ENCODE data around the gene SEPTIN7. TPM values are rescaled to one million over a fixed set of nuclear protein-coding genes. Genes with fewer than 3 reads are reported as not detected.
"Not testable (repeated sequence)": the region's sequence is repeated elsewhere in the genome, so short reads cannot be mapped to it uniquely, and the experiment has no call there.

The SEPTIN7 gene
- total RNA-seq, 1 donor from 2014 or later = 339 TPM

- TF ChIP-seq, protein P1, sequence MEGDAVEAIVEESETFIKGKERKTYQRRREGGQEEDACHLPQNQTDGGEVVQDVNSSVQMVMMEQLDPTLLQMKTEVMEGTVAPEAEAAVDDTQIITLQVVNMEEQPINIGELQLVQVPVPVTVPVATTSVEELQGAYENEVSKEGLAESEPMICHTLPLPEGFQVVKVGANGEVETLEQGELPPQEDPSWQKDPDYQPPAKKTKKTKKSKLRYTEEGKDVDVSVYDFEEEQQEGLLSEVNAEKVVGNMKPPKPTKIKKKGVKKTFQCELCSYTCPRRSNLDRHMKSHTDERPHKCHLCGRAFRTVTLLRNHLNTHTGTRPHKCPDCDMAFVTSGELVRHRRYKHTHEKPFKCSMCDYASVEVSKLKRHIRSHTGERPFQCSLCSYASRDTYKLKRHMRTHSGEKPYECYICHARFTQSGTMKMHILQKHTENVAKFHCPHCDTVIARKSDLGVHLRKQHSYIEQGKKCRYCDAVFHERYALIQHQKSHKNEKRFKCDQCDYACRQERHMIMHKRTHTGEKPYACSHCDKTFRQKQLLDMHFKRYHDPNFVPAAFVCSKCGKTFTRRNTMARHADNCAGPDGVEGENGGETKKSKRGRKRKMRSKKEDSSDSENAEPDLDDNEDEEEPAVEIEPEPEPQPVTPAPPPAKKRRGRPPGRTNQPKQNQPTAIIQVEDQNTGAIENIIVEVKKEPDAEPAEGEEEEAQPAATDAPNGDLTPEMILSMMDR (IDR thresholded peaks at IDR 0.05; ENCODE audit: insufficient read depth, low read depth, low read length) = no peak
- TF ChIP-seq EZH2 (IDR thresholded peaks at IDR 0.05; ENCODE audit: insufficient read depth, low read length) = no peak
- Histone ChIP-seq H3K9ac (ENCODE audit: low read length) (no peak overlapping the region), H3K27me3 (ENCODE audit: insufficient read depth, low read length) (no peaks in the 10 kb centered on the region), H3K4me2 (ENCODE audit: low read length) (no peak overlapping the region), H2AFZ (ENCODE audit: low read depth, low read length) (no peak overlapping the region), H4K20me1 (ENCODE audit: insufficient read depth, low read length) (no peaks in the 10 kb centered on the region), H3K79me2 (ENCODE audit: insufficient read depth, low read length) (no peaks in the 10 kb centered on the region), H3K4me3 (ENCODE audit: insufficient read depth, low read depth, low read length) (no peak overlapping the region), H3K4me1 (ENCODE audit: insufficient read depth, low read length) (no peaks in the 10 kb centered on the region), H3K27ac (ENCODE audit: low read depth, low read length) (no peak overlapping the region), H3K9me3 (ENCODE audit: insufficient read depth, low read depth, low read length) (no peaks in the 10 kb centered on the region), H3K36me3 (ENCODE audit: insufficient read depth, low read length) (no peaks in the 10 kb centered on the region)
- Mint-ChIP-seq H3K9me3 (ENCODE audit: unreplicated experiment) (peaks cover 1% of the 10 kb centered on the region), H3K4me1 (ENCODE audit: low read depth, unreplicated experiment) (peaks cover 37% of the 10 kb centered on the region), H3K36me3 (ENCODE audit: low read depth, unreplicated experiment) (no peaks in the 10 kb centered on the region), H3K27ac (ENCODE audit: unreplicated experiment) (no peak overlapping the region), H3K4me3 (ENCODE audit: unreplicated experiment) (no peak overlapping the region), H3K27me3 (ENCODE audit: low read depth, unreplicated experiment) (no peaks in the 10 kb centered on the region)
- FAIRE-seq (no peak), DNase-seq (ENCODE audit: low read depth) (peak; percentile 10)
Observed at GRCh38 chr7:35753761-35754603, 46.9 kb upstream of the SEPTIN7 start.

- H3K4me3 ChIP-seq (ENCODE audit: insufficient read depth, low read depth, low read length) = no peak overlapping the region
- no peaks in the 10 kb centered on the region for H3K4me1 ChIP-seq (ENCODE audit: insufficient read depth, low read length)
- no peak overlapping the region for H3K4me2 ChIP-seq (ENCODE audit: low read length)
- no peaks in the 10 kb centered on the region for H3K27me3 Mint-ChIP-seq (ENCODE audit: low read depth, unreplicated experiment)
- peaks cover 31% of the 10 kb centered on the region for H3K4me1 Mint-ChIP-seq (ENCODE audit: low read depth, unreplicated experiment)
- no peak overlapping the region for H2AFZ ChIP-seq (ENCODE audit: low read depth, low read length)
- no peaks in the 10 kb centered on the region for H3K27me3 ChIP-seq (ENCODE audit: insufficient read depth, low read length)
- no peaks in the 10 kb centered on the region for H3K36me3 Mint-ChIP-seq (ENCODE audit: low read depth, unreplicated experiment)
- no peak overlapping the region for H3K27ac ChIP-seq (ENCODE audit: low read depth, low read length)
- TF ChIP-seq EZH2 (IDR thresholded peaks at IDR 0.05; ENCODE audit: insufficient read depth, low read length) = no peak
- TF ChIP-seq, protein P1 (IDR thresholded peaks at IDR 0.05; ENCODE audit: insufficient read depth, low read depth, low read length) = no peak
- DNase-seq (ENCODE audit: low read depth) (no peak), FAIRE-seq (no peak)
- H3K36me3 ChIP-seq (ENCODE audit: insufficient read depth, low read length) = no peaks in the 10 kb centered on the region
- H3K79me2 ChIP-seq (ENCODE audit: insufficient read depth, low read length) = no peaks in the 10 kb centered on the region
- no peaks in the 10 kb centered on the region for H3K9me3 ChIP-seq (ENCODE audit: insufficient read depth, low read depth, low read length)
- H3K9ac ChIP-seq (ENCODE audit: low read length) = no peak overlapping the region
- no peaks in the 10 kb centered on the region for H4K20me1 ChIP-seq (ENCODE audit: insufficient read depth, low read length)
- H3K4me3 Mint-ChIP-seq (ENCODE audit: unreplicated experiment) = no peak overlapping the region
- no peak overlapping the region for H3K27ac Mint-ChIP-seq (ENCODE audit: unreplicated experiment)
- H3K9me3 Mint-ChIP-seq (ENCODE audit: unreplicated experiment) = peaks cover 1% of the 10 kb centered on the region
Observed at GRCh38 chr7:35754741-35755140, 46.1 kb upstream of the SEPTIN7 start.

DNA sequence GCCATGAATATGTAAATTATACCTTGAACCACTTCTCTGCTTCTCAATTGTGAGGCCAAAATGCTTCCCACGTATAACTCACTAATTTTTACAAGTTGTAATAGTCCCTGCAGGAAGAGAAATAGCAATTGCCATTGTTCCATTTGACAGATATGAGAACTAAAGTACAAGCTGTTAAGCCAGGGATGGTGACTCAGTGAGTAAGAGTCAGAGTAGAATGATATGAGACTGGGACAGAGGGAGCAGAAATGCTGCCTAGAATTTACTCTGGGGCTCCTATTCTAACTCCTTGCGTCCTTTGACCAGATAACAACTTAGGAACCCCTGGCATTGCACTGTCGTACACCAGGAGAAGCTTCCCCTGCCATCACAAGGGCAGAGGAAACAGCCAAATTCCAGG is 45.1 kb upstream of the SEPTIN7 start:
- Histone ChIP-seq H3K9me3 (ENCODE audit: insufficient read depth, low read depth, low read length) (no peaks in the 10 kb centered on the region), H3K9ac (ENCODE audit: low read length) (no peak overlapping the region), H3K4me3 (ENCODE audit: insufficient read depth, low read depth, low read length) (no peak overlapping the region), H4K20me1 (ENCODE audit: insufficient read depth, low read length) (no peaks in the 10 kb centered on the region), H3K4me2 (ENCODE audit: low read length) (no peak overlapping the region), H3K79me2 (ENCODE audit: insufficient read depth, low read length) (no peaks in the 10 kb centered on the region), H3K36me3 (ENCODE audit: insufficient read depth, low read length) (no peaks in the 10 kb centered on the region), H3K27ac (ENCODE audit: low read depth, low read length) (no peak overlapping the region), H3K4me1 (ENCODE audit: insufficient read depth, low read length) (no peaks in the 10 kb centered on the region), H3K27me3 (ENCODE audit: insufficient read depth, low read length) (no peaks in the 10 kb centered on the region), H2AFZ (ENCODE audit: low read depth, low read length) (no peak overlapping the region)
- peaks cover 1% of the 10 kb centered on the region for H3K9me3 Mint-ChIP-seq (ENCODE audit: unreplicated experiment)
- FAIRE-seq (no peak), DNase-seq (ENCODE audit: low read depth) (no peak)
- H3K27me3 Mint-ChIP-seq (ENCODE audit: low read depth, unreplicated experiment) = no peaks in the 10 kb centered on the region
- TF ChIP-seq, protein P1 (IDR thresholded peaks at IDR 0.05; ENCODE audit: insufficient read depth, low read depth, low read length) = no peak
- no peak for TF ChIP-seq EZH2 (IDR thresholded peaks at IDR 0.05; ENCODE audit: insufficient read depth, low read length)
- H3K4me1 Mint-ChIP-seq (ENCODE audit: low read depth, unreplicated experiment) = peaks cover 26% of the 10 kb centered on the region
- H3K4me3 Mint-ChIP-seq (ENCODE audit: unreplicated experiment) = no peak overlapping the region
- no peaks in the 10 kb centered on the region for H3K36me3 Mint-ChIP-seq (ENCODE audit: low read depth, unreplicated experiment)
- peak overlapping the region; percentile 49 for H3K27ac Mint-ChIP-seq (ENCODE audit: unreplicated experiment)

GRCh38 chr7:35756453-35756852 is 44.4 kb upstream of the SEPTIN7 start:
- peaks cover 26% of the 10 kb centered on the region for H3K4me1 Mint-ChIP-seq (ENCODE audit: low read depth, unreplicated experiment)
- not testable (repeated sequence) for H3K79me2 ChIP-seq (ENCODE audit: insufficient read depth, low read length); H3K4me1 ChIP-seq (ENCODE audit: insufficient read depth, low read length); H3K4me3 Mint-ChIP-seq (ENCODE audit: unreplicated experiment); H3K27me3 Mint-ChIP-seq (ENCODE audit: low read depth, unreplicated experiment); H3K27me3 ChIP-seq (ENCODE audit: insufficient read depth, low read length); H4K20me1 ChIP-seq (ENCODE audit: insufficient read depth, low read length); H2AFZ ChIP-seq (ENCODE audit: low read depth, low read length); H3K9me3 Mint-ChIP-seq (ENCODE audit: unreplicated experiment); FAIRE-seq; DNase-seq (ENCODE audit: low read depth); H3K9me3 ChIP-seq (ENCODE audit: insufficient read depth, low read depth, low read length); H3K4me2 ChIP-seq (ENCODE audit: low read length); H3K27ac Mint-ChIP-seq (ENCODE audit: unreplicated experiment); H3K36me3 ChIP-seq (ENCODE audit: insufficient read depth, low read length); H3K36me3 Mint-ChIP-seq (ENCODE audit: low read depth, unreplicated experiment); H3K27ac ChIP-seq (ENCODE audit: low read depth, low read length); H3K9ac ChIP-seq (ENCODE audit: low read length); H3K4me3 ChIP-seq (ENCODE audit: insufficient read depth, low read depth, low read length)

Data from astrocyte (in vitro differentiated cells and primary cell).